GM18951 (cell line): Measurements from ENCODE around the gene TMEM184A.

Experiments used
- POLR2A ChIP-seq: IDR thresholded peaks from 4 replicates; pipeline ENCODE4 v1.6.1; 2011; ENCODE audit warnings: mild to moderate bottlenecking; ENCODE audit not compliant: insufficient read length, insufficient read depth; ENCODE audit errors: extremely low read depth
- in situ Hi-C: fragments of 300-500 bp; cut with MboI; formaldehyde crosslinking; loops from one replicate; pipeline ENCODE4 v1.12.0; 2022; ENCODE audit warnings: low sequenced_read_pairs, mixed read lengths, inconsistent platforms; ENCODE audit not compliant: unreplicated experiment

The TMEM184A gene

DNA sequence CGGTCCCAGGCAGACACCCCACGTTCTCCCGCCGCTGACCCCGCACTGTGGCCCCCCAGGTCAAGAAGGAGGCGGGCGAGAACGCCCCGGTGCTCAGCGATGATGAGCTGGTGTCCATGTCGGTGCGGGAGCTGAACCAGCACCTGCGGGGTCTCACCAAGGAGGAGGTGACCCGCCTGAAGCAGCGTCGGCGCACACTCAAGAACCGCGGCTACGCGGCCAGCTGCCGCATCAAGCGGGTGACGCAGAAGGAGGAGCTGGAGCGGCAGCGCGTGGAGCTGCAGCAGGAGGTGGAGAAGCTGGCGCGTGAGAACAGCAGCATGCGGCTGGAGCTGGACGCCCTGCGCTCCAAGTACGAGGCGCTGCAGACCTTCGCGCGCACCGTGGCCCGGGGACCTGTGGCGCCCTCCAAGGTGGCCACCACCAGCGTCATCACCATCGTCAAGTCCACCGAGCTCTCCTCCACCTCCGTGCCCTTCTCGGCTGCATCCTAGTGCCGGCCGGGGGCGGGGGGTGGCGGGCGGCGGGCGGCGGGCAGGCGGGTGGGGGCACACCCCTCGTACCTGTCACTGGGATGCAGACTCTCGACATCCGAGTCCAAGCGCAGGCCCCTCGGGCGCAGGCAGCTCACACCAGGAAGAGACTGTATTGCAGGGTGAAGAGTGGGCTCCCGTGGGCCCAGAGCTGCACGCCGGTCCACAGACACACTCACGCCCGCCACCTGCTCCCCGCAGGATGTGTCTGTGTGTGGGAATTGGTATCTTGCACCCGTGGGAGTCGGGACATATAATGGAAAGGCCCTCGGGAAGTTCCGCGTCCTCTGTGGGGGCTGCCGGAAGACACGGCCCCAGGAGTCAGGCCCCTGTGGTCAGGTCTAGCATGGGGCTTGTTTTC, 15.9 kb downstream of the TMEM184A start:
- no peak for TF ChIP-seq POLR2A
- in situ Hi-C loops = no loop called here

DNA sequence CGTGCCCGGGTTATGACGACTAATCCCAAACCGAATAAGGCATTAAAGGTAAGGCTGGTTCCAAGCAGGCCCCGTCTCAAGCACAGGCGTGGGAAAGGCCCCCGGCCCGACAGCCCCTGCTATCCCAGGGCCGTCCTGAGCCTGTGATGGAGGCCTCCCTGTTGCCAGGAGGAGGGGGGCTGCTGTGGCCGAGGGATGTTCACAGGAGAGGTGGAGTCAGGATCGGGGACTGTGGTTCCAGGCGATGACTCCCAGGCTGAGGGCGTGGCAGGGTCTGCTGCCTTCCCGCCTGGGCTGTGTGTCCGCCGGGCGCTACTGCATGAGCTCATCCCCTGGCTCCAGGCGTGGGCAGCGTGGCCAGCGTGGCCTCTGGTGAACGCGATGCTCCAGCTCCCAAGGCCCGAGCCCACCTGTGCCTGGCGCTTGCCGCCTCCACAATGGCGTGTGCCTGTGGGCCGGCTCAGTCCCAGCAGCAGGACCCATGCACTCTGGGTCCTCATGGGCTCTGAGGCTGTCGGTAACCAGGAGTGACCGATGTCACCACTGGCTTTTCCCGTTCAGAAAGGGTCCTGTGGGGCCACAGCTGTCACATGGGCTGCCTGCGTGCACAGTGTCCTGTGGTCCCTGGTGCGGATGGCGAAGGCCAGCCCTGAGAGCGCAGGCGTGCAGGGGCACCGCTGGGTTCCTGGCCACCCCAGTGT, 16.7 kb downstream of the TMEM184A start:
- in situ Hi-C loops = no loop called here
- no peak for TF ChIP-seq POLR2A

DNA sequence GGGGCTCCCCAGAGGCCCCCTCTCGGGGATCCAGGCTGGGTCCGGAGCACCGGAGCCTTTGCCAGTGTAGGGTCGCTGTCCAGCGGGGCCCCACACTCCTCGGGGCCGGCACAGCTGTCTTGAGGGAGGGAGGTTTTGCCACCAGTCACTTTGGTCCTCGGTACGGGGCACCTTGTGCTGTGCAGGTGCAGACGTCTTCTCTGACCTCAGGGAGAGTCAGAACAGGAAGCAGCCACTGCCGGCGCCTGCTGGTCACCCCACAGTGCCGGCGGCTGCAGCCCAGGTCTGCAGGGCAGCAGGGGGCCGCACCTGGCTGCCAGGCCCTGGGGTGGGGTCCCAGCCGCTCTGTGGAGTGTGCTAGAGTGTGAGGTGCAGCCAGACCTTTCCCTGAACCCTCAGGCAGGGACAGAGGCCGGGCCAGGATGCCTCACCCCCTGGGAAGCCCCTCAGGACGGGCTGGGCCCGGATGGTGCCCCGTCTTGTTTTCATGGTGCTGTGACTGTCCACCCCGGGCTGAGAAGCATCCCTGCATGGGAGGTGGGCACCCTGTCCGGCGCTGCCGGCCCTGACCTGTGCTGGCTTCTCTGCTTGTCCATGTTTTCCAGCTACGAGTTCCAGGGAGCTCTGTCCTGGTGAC, 17.3 kb downstream of the TMEM184A start:
- in situ Hi-C loops = no loop called here
- TF ChIP-seq POLR2A = no peak

DNA sequence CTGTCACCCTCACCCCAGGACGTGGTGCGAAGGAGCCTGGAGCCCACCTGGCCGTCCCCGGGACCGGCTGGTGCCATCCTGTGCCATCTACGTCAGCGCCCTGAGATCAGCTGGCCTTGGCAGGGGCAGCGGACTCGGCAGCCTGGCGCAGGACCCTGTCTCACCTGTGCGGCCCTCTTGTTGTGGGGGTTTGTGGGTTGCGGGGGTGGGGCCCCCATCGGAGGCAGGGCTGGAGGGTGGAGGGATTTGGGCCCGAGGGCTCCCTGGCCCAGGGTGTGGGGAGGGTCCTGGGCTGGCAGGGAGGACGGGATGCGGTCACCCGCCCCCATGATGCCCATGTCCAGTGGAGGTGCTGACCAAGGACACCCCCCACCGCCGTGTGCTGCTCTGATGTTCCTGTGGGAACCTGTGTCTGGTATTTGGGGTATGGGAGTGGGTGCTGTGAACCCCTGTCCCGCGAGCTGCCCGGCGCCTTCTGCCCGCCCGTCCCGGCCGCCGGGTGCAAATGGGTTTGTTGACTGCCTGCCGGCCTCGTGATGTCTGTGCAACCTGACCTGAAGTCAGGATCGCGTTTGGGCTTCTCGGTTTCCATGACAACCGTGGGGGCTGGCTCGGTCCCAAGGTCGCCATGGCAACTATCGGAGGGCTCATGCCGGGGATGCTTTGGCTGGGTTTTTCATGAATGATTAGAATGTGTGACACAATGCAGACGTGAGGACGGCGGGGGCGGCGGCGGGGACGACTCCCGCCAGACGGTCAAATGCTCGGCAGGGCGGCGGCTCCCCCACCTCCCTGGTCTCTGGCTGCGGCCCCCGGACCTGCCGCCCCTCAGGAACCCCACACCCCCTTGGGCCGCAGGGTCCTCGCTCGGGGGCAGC, 18.2 kb downstream of the TMEM184A start:
- in situ Hi-C loops = no loop called here
- TF ChIP-seq POLR2A = no peak

- no peak for TF ChIP-seq POLR2A
Observed at GRCh38 chr7:1536743-1537534, 19.1 kb downstream of the TMEM184A start.

GRCh38 chr7:1536455-1536742, 19.6 kb downstream of the TMEM184A start:
- in situ Hi-C loops = no loop called here
- TF ChIP-seq POLR2A = no peak

More at GRCh38 chr7:1536743-1537534, 19.1 kb downstream of the TMEM184A start:
- in situ Hi-C loops = no loop called here

DNA sequence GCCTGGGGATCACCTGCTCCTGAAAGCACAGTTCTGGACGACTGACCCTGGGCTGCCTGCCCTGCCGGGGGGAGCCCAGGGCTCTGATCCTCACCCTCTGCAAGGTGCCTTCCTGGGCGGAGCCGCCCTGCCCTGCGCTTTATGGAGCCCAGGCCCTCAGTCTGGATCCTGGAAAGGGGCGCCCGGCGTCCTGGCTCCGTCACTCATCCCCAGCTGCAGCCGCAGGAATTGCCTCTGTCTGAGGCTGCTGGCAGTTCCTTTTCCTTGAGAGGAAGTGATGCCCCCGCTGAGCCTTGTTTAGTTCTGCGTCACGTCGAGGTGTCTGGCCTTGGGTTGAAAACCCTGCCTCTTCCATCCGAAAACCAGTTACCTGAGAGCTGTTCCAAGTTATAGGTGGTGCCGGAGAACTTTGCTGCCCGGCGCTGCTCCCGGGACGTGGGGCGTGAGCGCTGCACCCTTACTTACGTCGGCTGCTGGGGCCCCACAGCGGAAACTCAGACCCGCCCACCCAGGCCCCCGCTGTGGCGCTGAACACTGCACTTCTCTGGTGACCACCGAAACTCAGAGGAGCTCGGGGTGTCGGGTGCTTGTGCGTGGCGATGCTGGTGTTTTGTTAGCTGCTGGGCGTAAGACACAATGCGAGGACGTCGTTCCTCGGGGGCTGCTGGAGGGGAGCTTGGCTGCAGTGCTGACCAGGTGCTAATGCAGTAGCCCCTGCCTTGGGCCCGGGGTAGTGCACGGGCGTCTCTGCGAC, 20.1 kb downstream of the TMEM184A start:
- in situ Hi-C loops = no loop called here
- TF ChIP-seq POLR2A = no peak

- in situ Hi-C loops = no loop called here
- no peak for TF ChIP-seq POLR2A
Observed at GRCh38 chr7:1535100-1535458, 20.9 kb downstream of the TMEM184A start.

DNA sequence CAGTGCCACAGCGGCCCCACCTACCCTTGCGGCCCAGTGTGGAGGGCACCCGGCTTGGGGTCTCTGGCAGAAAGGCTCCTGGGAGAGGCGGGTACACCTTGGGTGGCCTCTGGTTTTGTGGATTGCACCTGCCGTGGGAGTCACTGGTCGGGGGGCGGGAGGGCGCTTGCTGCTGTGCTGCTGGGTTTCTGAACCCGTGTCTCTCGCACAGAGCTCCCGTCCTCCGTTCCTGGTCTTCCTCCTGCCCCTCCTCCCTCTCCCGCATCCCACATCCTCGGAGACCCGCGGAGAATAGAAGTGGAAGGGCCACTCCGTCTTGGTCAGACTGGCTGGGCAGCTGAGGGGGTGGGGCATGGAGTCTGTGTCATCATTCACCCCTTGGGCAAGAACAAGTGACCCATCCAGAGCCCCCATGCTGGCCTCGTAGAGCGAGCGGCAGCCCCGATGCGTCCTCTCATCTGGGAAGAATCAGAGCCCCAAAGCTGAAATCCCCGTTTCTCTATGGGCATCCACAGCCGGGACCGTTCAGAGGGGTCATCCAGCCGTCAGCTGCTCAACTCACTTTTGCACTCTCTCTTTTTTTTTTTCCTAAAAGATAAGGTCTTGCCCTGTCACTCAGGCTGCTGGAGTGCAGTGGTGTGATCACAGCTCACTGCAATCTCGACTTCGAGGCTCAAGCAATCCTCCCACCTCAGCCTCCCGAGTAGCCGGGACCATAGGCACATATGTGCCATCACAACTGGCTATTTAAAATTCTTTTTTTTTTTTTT, 21.5 kb downstream of the TMEM184A start:
- in situ Hi-C loops = no loop called here
- TF ChIP-seq POLR2A = no peak

DNA sequence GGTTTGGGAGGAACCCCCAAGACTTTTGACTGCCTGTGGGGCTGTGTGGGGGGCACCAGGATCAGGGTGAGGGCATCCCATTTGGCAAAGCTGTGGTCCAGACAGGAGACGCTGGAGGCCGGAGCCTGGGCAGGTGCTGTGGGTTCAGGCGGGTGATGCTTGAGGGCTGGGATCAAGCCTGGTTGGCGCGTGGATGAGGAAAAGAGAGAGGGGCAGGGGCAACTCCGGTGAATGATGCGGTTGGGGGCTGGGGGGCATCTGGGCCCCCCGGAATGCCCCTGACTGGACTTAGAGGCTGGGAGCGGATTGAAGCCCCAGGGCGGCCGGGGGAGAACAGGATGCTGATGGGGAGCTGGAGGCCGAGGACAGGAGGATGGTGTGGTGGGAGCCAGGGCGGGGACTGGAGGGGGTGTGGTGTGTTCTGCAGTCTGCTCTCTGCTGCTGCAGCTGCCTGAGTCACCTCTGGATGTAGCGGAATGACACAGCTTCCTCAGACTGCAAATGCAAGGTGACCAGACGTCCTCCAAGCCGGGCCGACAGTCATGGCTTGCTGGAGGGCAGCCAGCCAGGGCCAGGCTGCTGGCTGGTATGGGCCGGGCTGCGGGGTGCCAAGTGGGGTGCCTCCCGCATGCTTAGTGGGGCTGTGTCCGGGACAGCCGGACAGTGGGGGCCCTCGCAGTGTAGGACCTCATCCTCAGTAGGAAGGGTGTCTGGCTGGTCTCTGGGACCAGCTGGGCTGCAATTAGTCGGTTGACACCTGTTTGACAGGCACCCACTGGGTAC, 22.3 kb downstream of the TMEM184A start:
- in situ Hi-C loops = no loop called here
- TF ChIP-seq POLR2A = no peak
